HS-5 (cell line): ENCODE measurements around the gene SDR39U1.
"Not testable (repeated sequence)": the region's sequence is repeated elsewhere in the genome, so short reads cannot be mapped to it uniquely, and the experiment has no call there.

ENCODE experiments used
- DNase-seq: peaks from one replicate; pipeline ENCODE4 v3.0.0-alpha.2; 2012; ENCODE audit warnings: low read depth

Gene SDR39U1

GRCh38 chr14:24442240-24443052, at the start of gene SDR39U1:
Gene SDR39U1 (minus strand): TSS chr14:24442776. CDS start chr14:24442769, 7 bp downstream.
- DNase-seq: peak; percentile 95

DNA sequence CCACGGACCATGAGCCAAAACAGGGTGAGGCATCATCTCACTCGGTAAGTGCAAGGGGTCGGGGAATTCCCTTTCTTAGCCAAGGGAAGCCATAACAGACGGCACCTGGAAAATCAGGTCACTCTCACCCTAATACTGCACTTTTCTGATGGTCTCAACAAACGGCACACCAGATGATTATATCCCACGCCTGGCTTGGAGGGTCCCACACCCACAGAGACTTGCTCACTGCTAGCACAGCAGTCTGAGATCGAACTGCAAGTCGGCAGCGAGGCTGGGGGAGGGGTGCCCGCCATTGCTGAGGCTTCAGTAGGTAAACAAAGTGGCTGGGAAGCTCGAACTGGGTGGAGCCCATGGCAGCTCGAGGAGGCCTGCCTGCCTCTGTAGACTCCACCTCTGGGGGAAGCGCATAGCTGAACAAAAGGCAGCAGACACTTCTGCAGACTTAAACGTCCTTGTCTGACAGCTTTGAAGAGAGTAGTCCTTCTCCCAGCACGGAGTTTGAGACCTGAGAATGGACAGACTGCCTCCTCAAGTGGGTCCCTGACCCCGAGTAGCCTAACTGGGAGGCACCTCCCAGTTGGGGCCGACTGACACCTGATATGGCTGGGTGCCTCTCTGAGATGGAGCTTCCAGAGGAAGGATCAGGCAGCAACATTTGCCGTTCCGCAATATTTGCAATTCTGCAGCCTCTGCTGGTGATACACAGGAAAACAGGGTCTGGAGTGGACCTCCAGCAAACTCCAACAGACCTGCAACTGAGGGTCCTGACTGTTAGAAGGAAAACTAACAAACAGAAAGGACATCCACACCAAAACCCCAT, 49.2 kb upstream of the SDR39U1 start:
- DNase-seq: not testable (repeated sequence)

- no peak for DNase-seq
Observed at GRCh38 chr14:24483604-24484252, 41.2 kb upstream of the SDR39U1 start.

DNA sequence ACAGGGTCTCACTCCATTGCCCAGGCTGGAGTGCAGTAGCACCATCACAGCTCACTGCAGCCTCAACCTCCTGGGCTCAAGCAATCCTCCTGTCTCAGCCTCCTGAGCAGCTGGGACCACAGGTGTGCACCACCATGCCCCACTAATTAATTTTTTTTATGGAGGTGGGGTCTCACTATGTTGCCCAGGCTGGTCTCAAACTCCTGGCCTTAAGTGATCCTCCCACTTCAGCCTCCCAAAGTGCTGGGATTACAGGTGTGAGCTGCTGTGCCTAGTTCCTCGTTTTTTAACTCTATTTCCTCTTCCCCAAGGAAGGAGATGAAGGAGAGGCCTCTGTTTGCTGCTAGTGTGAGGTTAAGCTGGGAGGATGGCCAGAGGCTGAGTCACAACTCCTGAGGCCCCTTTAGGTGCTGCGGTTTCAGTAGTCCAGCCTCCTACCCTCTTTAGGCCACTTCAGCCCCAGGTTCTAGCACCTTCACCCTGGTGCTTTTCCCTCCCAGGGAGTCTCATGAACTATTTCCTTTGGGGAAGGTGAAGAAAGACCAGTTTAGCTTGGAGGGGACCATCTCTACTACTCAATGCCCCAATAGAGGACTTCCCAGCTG, 40.2 kb upstream of the SDR39U1 start:
- not testable (repeated sequence) for DNase-seq

DNA sequence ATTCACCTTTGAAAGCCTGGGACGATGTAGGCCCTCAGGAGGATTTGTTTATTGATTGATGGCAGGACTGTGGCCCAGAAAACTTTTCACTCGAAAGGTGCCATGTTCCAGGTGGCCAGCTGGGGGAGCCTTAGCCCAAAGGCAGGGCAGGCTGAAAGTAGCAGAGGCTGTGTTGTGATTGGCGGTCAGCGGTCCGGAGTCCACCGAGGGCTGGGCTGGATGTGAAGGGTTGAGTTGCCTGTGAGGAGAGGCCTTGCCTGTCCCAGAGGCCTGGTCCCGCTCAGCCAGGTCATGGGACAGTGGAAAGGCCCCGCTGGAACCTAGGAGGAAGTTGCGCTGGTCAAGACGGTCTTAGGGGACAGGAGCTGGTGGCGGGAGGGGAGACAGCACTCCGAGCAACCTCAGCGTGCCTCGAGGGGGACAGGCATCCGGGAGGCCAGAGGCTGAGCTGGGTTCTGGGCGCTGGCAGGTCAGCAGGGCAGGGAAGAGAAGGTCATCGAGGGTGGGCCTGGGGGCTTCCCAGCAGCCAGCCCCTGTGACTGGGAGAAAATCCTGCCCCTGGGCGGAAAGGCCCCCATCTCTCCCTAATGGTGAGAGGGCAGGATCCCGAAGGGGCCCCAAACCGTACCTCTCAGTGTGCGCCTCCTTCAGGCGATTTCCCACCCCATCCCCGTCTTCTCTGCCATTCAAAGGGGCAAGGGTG, 39.2 kb upstream of the SDR39U1 start:
- DNase-seq: no peak

- not testable (repeated sequence) for DNase-seq
Observed at GRCh38 chr14:24479999-24480398, 37.4 kb upstream of the SDR39U1 start.

DNA sequence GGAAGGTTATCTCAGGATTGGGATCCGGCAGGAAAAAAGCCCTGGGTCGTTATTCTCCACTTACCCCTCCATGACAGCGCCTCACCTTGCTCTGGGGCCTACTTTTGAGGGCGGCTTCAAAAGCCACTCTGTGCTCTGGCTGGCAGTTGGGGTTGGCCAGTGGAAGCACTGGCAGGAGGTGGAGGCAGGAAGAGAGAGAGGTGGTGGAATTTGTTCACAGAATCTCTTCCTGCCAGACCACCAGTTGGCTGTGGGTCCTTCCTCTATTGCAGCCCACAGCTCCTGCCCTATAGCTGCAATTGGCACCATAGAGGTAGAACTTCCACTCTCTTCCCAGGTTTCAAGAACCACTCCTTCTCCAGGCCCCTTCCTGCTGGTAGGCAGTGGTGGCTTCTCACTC, 32.7 kb upstream of the SDR39U1 start:
- DNase-seq: no peak

DNA sequence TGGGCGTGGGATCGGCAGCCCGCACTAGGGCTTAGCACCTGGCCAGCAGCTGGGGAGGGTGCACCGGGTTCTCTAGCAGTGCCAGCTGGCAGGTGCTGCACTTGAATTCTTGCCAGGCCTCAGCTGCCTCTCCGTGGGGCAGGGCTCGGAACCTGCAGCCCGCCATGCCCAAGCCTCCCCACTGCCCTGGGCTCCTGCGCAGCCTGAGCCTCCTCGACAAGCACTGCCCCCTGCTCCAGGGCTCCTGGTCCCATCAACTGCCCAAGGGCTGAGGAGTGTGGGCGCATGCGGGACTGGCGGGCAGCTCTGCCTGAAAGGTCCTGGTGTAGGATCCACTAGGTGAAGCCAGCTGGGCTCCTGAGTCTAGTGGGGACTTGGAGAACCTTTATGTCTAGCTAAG, 30.6 kb upstream of the SDR39U1 start:
- DNase-seq: no peak

DNA sequence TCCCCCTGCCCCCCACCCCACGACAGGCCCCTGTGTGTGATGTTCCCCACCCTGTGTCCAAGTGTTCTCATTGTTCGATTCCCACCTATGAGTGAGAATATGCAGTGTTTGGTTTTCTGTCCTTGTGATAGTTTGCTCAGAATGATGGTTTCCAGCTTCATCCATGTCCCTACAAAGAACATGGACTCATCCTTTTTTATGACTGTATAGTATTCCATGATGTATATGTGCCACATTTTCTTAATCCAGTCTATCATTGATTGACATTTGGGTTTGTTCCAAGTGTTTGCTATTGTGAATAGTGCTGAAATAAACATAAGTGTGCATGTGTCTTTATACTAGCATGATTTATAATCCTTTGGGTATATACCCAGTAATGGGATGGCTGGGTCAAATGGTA, 27.9 kb upstream of the SDR39U1 start:
- not testable (repeated sequence) for DNase-seq

- no peak for DNase-seq
Observed at GRCh38 chr14:24465805-24466204, 23.2 kb upstream of the SDR39U1 start.

DNA sequence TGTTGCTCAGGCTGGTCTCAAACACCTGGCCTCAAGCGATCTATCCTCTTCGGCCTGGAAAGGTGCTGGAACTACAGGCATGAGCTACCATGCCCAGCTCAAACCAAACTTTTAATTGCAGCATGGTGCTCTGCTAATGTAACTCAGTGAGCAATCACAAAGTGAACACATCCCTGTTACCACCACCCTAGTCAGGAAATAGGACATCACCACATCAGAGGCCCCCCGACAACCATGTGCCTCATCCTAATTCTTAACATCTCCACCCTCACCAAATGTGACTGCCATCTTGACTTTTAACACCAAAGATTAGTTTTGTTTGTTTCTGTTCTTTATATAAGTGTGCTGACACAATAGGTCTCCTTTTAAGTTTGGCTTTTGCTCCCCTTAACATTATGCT, 22.8 kb upstream of the SDR39U1 start:
- DNase-seq: no peak

DNA sequence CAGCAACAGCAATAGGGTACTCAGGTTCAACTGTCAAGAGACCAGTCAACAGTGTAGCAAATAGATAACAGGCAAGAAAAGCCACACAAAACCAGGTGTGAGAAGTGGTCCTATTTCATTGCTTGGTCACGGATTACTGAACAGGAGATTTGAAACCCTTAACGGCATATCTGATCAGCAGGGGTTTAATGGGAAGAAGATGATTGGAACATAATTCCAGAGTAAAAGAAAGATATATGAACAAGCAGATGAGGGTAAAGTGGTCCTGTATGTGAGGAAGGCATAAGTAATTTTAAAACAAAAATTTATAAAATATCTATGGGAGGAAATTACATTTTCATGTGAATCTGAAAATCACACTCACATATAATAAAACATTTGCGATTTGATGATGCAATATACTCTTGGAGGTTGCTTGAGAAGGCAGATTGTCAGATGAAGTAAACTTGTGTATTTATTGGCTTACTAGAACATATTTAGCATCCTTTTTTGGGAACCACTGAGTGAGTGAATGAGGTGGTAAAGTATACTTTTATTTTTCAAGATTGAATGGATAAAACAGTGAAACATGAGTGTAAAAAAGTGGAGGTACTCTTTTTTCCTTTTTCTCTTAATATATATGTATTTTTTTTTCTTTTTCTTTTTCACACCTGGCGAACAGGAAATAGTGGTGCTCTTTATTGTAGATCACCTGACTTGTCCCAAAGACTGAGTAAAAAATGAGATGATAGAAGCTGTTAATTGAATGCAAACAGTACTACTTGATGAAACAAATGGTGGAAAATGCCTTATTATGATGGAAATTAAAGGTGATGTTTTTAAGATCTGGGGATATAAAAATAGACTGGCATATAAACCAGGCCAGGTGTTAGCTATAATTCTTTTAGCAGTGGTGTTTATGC, 21.6 kb upstream of the SDR39U1 start:
- no peak for DNase-seq

- no peak for DNase-seq
Observed at GRCh38 chr14:24463017-24463883, 20.7 kb upstream of the SDR39U1 start.

DNA sequence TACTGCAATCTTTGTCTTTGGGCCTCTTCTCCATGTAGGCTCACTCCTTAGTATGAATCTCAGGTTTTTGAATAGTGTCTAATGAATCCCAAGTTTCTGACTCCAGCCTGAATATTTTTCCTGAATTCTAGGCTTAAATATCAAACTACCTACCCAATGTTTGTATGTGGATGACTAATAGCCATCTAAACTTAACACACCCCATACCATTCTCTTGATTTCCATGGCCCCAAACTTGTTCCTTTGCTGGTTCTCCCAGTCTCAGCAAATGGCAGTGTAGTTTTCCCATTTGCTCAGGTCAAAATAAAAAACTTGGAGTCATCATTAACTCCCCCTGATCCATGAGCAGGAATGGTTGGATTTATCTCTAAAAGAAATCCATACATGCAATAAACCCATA, 18.8 kb upstream of the SDR39U1 start:
- no peak for DNase-seq

- no peak for DNase-seq
Observed at GRCh38 chr14:24459331-24459730, 16.8 kb upstream of the SDR39U1 start.

DNA sequence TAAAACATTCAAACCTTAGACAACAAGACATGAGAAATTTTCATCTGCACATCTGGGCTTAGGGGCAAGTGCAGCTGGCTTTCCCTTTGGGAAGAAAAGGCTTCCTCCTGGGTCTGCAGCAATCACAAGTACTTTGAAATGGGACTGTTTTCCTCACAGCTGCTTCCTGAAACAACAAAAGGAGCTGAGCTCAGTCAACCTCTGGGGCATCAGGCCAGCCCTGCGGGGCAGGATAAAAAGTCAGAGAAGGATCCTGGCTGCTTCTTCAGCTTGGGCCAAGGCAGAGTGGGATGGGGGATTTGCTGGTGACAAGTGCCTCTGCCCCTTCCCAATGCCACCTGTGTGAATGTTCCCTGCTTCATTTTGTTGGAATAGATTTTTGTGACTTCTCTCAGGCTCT, 16.2 kb upstream of the SDR39U1 start:
- DNase-seq: no peak

DNA sequence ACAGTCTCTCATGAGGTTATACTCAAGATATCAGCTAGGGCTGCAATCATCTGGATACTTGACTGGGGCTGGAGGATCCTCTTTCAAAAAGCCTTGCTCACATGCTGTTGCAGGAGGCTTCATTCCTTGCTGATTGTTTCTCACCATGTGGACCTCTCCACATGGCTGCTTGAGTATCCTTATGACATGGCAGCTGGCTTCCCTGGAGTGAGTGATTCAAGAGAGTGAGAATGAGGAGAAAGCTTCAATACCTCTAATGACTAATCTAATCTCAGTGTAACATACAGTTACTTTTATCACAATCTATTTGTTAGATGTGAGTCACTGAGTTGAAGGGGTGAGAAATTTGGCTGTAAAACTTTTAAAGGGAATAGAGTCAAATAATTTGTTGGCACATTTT, 14.4 kb upstream of the SDR39U1 start:
- DNase-seq: no peak

DNA sequence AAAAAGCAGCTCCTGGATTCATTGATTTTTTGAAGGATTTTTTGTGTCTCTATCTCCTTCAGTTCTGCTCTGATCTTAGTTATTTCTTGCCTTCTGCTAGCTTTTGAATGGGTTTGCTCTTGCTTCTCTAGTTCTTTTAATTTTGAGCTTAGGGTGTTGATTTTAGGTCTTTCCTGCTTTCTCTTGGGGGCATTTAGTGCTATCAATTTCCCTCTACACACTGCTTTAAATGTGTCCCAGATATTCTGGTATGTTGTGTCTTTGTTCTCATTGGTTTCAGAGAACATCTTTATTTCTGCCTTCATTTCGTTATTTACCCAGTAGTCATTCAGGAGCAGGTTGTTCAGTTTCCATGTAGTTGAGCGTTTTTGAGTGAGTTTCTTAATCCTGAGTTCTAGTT, 8.3 kb upstream of the SDR39U1 start:
- not testable (repeated sequence) for DNase-seq

DNA sequence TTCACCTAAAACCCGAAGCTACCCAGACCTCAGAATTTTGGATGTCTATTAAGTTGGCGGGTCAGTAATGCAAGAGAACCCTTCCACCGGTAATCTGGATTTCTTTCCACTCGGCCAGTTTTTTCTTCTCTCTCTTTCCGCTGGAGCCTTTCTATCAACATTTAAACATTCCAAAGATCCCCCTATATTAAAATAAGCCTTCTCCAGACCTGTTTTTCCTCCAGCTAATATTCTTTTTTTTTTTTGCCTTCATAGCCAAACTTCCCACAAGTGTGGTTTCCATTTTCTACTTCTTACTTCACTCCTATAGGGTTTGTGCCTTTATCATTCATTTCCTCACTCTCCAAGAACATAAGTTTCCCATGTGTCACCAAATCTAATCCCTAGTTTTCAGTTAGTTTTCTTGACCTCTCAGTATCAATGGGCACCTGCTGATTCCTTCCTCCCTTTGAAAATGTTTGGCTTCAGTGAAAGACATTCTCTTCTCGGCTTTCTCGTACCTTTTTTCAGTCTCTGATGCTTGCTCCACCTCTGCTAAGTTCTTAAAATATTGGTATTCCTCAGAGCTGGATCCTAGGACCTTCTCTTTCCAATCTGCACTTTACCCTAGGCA, 583 bp upstream of the SDR39U1 start:
- DNase-seq: no peak
